Heart right ventricle (tissue), 16 donors: Measurements from ENCODE around the gene TXNRD1. TPM values are rescaled to one million over a fixed set of nuclear protein-coding genes. Genes with fewer than 3 reads are reported as not detected.
"Not testable (repeated sequence)": the region's sequence is repeated elsewhere in the genome, so short reads cannot be mapped to it uniquely, and the experiment has no call there.

Experiments used
- ATAC-seq, 8 donors: fragments of 200-7000 bp; cut with Tn5 transposase; one replicate each; pipeline ENCODE4 v1.9.1; 2020; ENCODE audit warnings: mild to moderate bottlenecking in 8 of 8, moderate library complexity in 8 of 8, moderate number of reproducible peaks in 1 of 8
- DNase-seq, 2 donors: peaks; one replicate each; pipeline ENCODE4 v3.0.0-alpha.2; 2020
- H3K27ac ChIP-seq, 10 donors: fragments of 200-600 bp; sonication (generic) in 2 of 10; one replicate each; pipeline versions ENCODE4 v1.5.0 to v1.8.0; 2020 to 2022; ENCODE audit warnings: mild to moderate bottlenecking in 3 of 10
- H3K27me3 ChIP-seq, 7 donors: fragments of 200-600 bp; one replicate each; pipeline ENCODE4 v1.8.0; 2021 to 2022; ENCODE audit warnings: mild to moderate bottlenecking in 2 of 7
- H3K36me3 ChIP-seq, 9 donors: fragments of 200-600 bp; sonication (generic) in 1 of 9; one replicate each; pipeline versions ENCODE4 v1.5.0 to v1.8.0; 2020 to 2022; ENCODE audit warnings: mild to moderate bottlenecking in 2 of 9
- H3K4me1 ChIP-seq, 9 donors: fragments of 200-600 bp; sonication (generic) in 1 of 9; one replicate each; pipeline versions ENCODE4 v1.5.0 to v1.8.0; 2020 to 2022; ENCODE audit warnings: mild to moderate bottlenecking in 4 of 9
- H3K4me3 ChIP-seq, 10 donors: fragments of 200-600 bp; sonication (generic) in 2 of 10; one replicate each; pipeline versions ENCODE4 v1.5.0 to v1.8.0; 2020 to 2022; ENCODE audit warnings: mild to moderate bottlenecking in 7 of 10, moderate library complexity in 2 of 10
- H3K9me3 ChIP-seq, 11 donors: fragments of 200-600 bp in 10 of 11; sonication (generic) in 2 of 11; one replicate each; pipeline versions ENCODE4 v1.5.0 to v1.8.0; 2013 to 2022; ENCODE audit warnings: mild to moderate bottlenecking in 2 of 11, control low read depth in 1 of 11, moderate library complexity in 1 of 11
- CTCF ChIP-seq, 9 donors: fragments of 200-600 bp; sonication (generic) in 2 of 9; IDR thresholded peaks; one replicate each; pipeline versions ENCODE4 v1.5.0 to v1.8.0; 2021 to 2022; ENCODE audit warnings: antibody characterized with exemption in 9 of 9, mild to moderate bottlenecking in 5 of 9, moderate library complexity in 1 of 9
- WGBS, 2 donors: extraction: QIAGEN DNeasy Blood & Tissue Kit; methylation state at CpG; one replicate each; pipeline ENCODE4 v1.1.7; 2013; ENCODE audit warnings: inconsistent platforms in 1 of 2; 5-methylcytosine and 5-hydroxymethylcytosine counted together
- intact Hi-C, 10 donors: fragments of 100-400 bp; cut with DNase I; formaldehyde crosslinking; loops; one replicate each; pipeline versions ENCODE4 v1.11.1 to v1.14.2; 2022
- polyA plus RNA-seq, 2 donors: library from polyadenylated mRNA; stranded (reverse); fragments of 200-250 nt; gene quantifications; one replicate each; pipeline ENCODE4 v1.2.3, GENCODE V29; 2013
- total RNA-seq, 10 donors: library from RNA; stranded (reverse); fragmentation: NEBNext Ultra II Directional in 3 of 10; extraction: Animal tissue kit (Norgen Biotek cat#: 25700) in 3 of 10; gene quantifications; one replicate each; pipeline versions ENCODE4 v1.2.1 to v1.2.4, GENCODE V29; 2021 to 2023
- donor health status: Arrhythmogenic right ventricular cardiomyopathy.
- donor health status: ischemic (EF 13 %, LVEDD 7.1; RV severe dilation, severe dysfunction).
- donor health status: healthy with polysubstance abuse.
- donor health status: DM: no; HTN: yes; CAD: no.
- donor health status: DM: no; HTN: no; CAD: no.
- donor health status: ischemic (EF 25% LVEDD 6.9; RV normal size, moderate dysfunction).
- donor health status: ischemic (EF 25% LVEDD 5.7; RV mildly dilated, moderate dysfunction).
- donor health status: healthy.
- donor health status: DM: yes; HTN: yes; CAD: no.
- donor health status: Ischemic cardiomyopathy.
- donor health status: ischemic (EF 35%, LVEDD 5.7; RV mildly dilated, moderate dysfunction).
- donor health status: nonischemic (EF 11% LVEDD 7.7; RV severe dilation, severe dysfunction).
- donor health status: DM: yes; HTN: yes; CAD: no.
- donor health status: PGD.
- donor health status: ischemic (EF 29% LVEDD 5.4; RV normal size, mild dysfunction).
- donor health status: nonischemic (EF 23%, LVEDD 6.1; RV moderate dilation, normal function).

The TXNRD1 gene
- total and polyA plus RNA-seq, 12 donors = 20.6 to 113 (median 79.5) TPM

- no peak for TF ChIP-seq CTCF (IDR thresholded peaks at IDR 0.05)
- no peaks in the 10 kb centered on the region for H3K9me3 ChIP-seq
- no peaks in the 10 kb centered on the region for H3K36me3 ChIP-seq
- H3K27ac ChIP-seq = no peak overlapping the region
- no peaks in the 10 kb centered on the region for H3K27me3 ChIP-seq
- no peak overlapping the region for H3K4me3 ChIP-seq
- intact Hi-C loops = no loop called here
- WGBS, 2 donors = 61 to 66% methylated on average over 1 of the region's 1 CpG
- no peak for DNase-seq
- ATAC-seq = no peak
- peaks cover 0 to 5% (median 0%) of the 10 kb centered on the region in 9 donors for H3K4me1 ChIP-seq
These were observed 48.2 kb downstream of the TXNRD1 start for GRCh38 chr12:104263580-104264358.

- intact Hi-C loops, H3K36me3 ChIP-seq, H3K4me1 ChIP-seq, ATAC-seq, H3K27ac ChIP-seq, H3K9me3 ChIP-seq, H3K27me3 ChIP-seq, H3K4me3 ChIP-seq, DNase-seq: not testable (repeated sequence)
- 97% methylated on average over 14 to 19 of the region's 24 CpGs for WGBS, 2 donors
These were observed 49.9 kb downstream of the TXNRD1 start for GRCh38 chr12:104265436-104265835.

DNA sequence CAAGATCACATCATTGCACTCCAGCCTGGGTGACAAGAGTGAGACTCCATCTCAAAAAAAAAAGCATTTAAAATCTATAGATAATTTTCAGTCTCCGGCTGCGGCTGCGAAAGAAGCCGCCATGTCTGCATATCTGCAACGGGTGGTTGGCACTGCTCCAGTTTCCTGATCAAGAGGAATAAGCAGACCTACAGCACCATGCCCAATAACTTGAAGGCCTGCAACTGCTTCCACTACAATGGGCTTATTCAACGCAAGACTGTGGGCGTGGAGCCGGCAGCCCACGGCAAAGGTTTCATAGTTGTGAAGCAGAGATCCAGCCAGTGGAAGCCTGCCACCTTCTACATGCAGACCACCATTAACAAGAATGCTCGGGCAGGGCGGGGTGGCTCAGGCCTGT, 57.4 kb downstream of the TXNRD1 start:
- Histone ChIP-seq H3K4me1 (peaks cover 0 to 3% (median 0%) of the 10 kb centered on the region in 9 donors), H3K27me3 (no peaks in the 10 kb centered on the region), H3K36me3 (no peaks in the 10 kb centered on the region), H3K27ac (no peak overlapping the region), H3K9me3 (no peaks in the 10 kb centered on the region), H3K4me3 (no peak overlapping the region)
- no peak for ATAC-seq
- no peak for DNase-seq
- no peak for TF ChIP-seq CTCF (IDR thresholded peaks at IDR 0.05)
- WGBS, 2 donors = 74 to 81% methylated on average over 11 of the region's 11 CpGs
- intact Hi-C loops = no loop called here

DNA sequence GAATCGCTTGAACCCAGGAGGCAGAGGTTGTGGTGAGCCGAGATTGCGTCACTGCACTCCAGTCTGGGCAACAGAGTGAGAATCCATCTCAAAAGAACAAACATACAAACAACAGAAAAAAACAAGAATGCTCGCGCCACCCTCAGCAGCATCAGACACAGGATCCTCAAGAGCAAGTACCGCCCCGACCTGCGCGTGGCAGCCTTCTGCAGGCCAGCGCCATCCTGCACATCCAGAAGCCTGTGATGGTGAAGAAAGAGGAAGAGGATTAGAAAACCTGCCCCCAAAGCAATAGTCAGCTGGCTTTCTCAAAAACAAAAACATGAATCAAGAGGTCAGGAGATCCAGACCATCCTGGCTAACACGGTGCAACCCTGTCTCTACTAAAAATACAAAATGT, 57.9 kb downstream of the TXNRD1 start:
- peaks cover 0 to 3% (median 0%) of the 10 kb centered on the region in 9 donors for H3K4me1 ChIP-seq
- no peak for TF ChIP-seq CTCF (IDR thresholded peaks at IDR 0.05)
- no peak overlapping the region for H3K4me3 ChIP-seq
- intact Hi-C loops = no loop called here
- H3K27me3 ChIP-seq = no peaks in the 10 kb centered on the region
- H3K9me3 ChIP-seq = no peaks in the 10 kb centered on the region
- no peaks in the 10 kb centered on the region for H3K36me3 ChIP-seq
- DNase-seq = no peak
- 95 to 96% methylated on average over 11 of the region's 11 CpGs for WGBS, 2 donors
- H3K27ac ChIP-seq = no peak overlapping the region
- ATAC-seq = no peak

DNA sequence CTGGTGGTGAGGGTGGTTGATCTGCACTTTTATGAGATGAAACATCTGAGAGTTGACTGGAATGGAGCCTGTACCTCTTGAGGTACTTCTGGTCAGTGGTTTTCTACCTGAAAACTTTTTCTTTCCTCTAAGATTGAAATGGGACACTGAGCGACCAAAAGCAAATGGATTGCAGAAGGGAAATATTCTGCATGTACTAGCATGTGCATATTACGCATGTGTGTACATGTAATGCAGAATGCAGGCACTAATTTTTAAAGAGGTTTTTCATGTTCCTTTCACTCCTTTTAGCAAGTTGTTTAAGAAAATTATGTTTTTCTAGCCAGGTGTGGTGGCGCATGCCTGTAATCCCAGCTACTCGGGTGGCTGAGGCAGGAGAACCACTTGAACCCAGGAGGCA, 59.2 kb downstream of the TXNRD1 start:
- ATAC-seq = no peak
- Histone ChIP-seq H3K36me3 (no peaks in the 10 kb centered on the region), H3K27me3 (no peaks in the 10 kb centered on the region), H3K27ac (no peak overlapping the region), H3K4me3 (no peak overlapping the region), H3K4me1 (peaks cover 0 to 3% (median 0%) of the 10 kb centered on the region in 9 donors), H3K9me3 (no peaks in the 10 kb centered on the region)
- whole genome bisulfite sequencing, 2 donors = 97% methylated on average over 4 of the region's 4 CpGs
- intact Hi-C loops = no loop called here
- DNase-seq = no peak
- TF ChIP-seq CTCF (IDR thresholded peaks at IDR 0.05) = no peak
